GM19023 (cell line): ENCODE measurements around the gene MRPS23.
A peak's percentile ranks its signal among the peaks of the same experiment; 100 is the strongest.

ENCODE experiments used
- ATAC-seq: cut with Tn5 transposase; IDR thresholded peaks from one replicate; pipeline ENCODE4 v1.9.1; 2021; ENCODE audit warnings: mild to moderate bottlenecking, moderate library complexity; ENCODE audit not compliant: unreplicated experiment

MRPS23 gene

GRCh38 chr17:57879437-57880085 is 29.7 kb upstream of the MRPS23 start:
- no peak for ATAC-seq

GRCh38 chr17:57877803-57878377 is 28.0 kb upstream of the MRPS23 start:
- no peak for ATAC-seq

GRCh38 chr17:57876866-57877237 is 27.0 kb upstream of the MRPS23 start:
- no peak for ATAC-seq

- ATAC-seq: no peak
These were observed 26.4 kb upstream of the MRPS23 start for GRCh38 chr17:57876023-57876865.

GRCh38 chr17:57875290-57876022 is 25.6 kb upstream of the MRPS23 start:
- ATAC-seq: no peak

GRCh38 chr17:57874434-57875289 is 24.8 kb upstream of the MRPS23 start:
- ATAC-seq: no peak

GRCh38 chr17:57874058-57874419 is 24.2 kb upstream of the MRPS23 start:
- ATAC-seq: no peak

GRCh38 chr17:57873261-57874057 is 23.6 kb upstream of the MRPS23 start:
- ATAC-seq: no peak

- ATAC-seq: no peak
These were observed 22.7 kb upstream of the MRPS23 start for GRCh38 chr17:57872536-57872935.

GRCh38 chr17:57871863-57872262 is 22.0 kb upstream of the MRPS23 start:
- ATAC-seq: no peak

GRCh38 chr17:57871155-57871554 is 21.3 kb upstream of the MRPS23 start:
- ATAC-seq: no peak

GRCh38 chr17:57870283-57870635 is 20.4 kb upstream of the MRPS23 start:
- ATAC-seq: no peak

- ATAC-seq: no peak
These were observed 19.9 kb upstream of the MRPS23 start for GRCh38 chr17:57869617-57870282.

GRCh38 chr17:57868910-57869616 is 19.2 kb upstream of the MRPS23 start:
- ATAC-seq: no peak

- peak; percentile 73 for ATAC-seq
These were observed 18.4 kb upstream of the MRPS23 start for GRCh38 chr17:57868007-57868909.

GRCh38 chr17:57867126-57867525 is 17.3 kb upstream of the MRPS23 start:
- ATAC-seq: no peak

GRCh38 chr17:57866723-57867122 is 16.9 kb upstream of the MRPS23 start:
- ATAC-seq: no peak

GRCh38 chr17:57866319-57866718 is 16.5 kb upstream of the MRPS23 start:
- ATAC-seq: no peak
